ENCODE measurements around the gene CAPN3.

CAPN3 gene

GRCh38 chr15:42419369-42419768 is 60.1 kb downstream of the CAPN3 start:
- DNase-seq (ENCODE audit: low read depth in 1 of 2, low spot score in 1 of 2): no peak
- no peak for TF ChIP-seq CTCF (IDR thresholded peaks at IDR 0.05; ENCODE audit: insufficient read depth, low read length)
- TF ChIP-seq POLR2AphosphoS5 (IDR thresholded peaks at IDR 0.05; ENCODE audit: low read depth): no peak
- no peak for TF ChIP-seq GABPA (IDR thresholded peaks at IDR 0.05; ENCODE audit: low read depth)
- Histone ChIP-seq H3K27ac (replicated peaks) (no peak overlapping the region), H3K4me3 (replicated peaks; ENCODE audit: insufficient read depth, low read length) (no peak overlapping the region), H3K27me3 (ENCODE audit: insufficient read depth, poor library complexity, severe bottlenecking) (no peaks in the 10 kb centered on the region)

- DNase-seq (ENCODE audit: low read depth in 1 of 2, low spot score in 1 of 2): no peak
- H3K27ac ChIP-seq (replicated peaks): no peak overlapping the region
- no peak overlapping the region for H3K4me3 ChIP-seq (replicated peaks; ENCODE audit: insufficient read depth, low read length)
- no peaks in the 10 kb centered on the region for H3K27me3 ChIP-seq (ENCODE audit: insufficient read depth, poor library complexity, severe bottlenecking)
- TF ChIP-seq REST (IDR thresholded peaks at IDR 0.05; ENCODE audit: insufficient replicate concordance, low read depth) (no peak), GABPA (IDR thresholded peaks at IDR 0.05; ENCODE audit: low read depth) (no peak), CTCF (IDR thresholded peaks at IDR 0.05; ENCODE audit: insufficient read depth, low read length) (no peak), SPI1 (IDR thresholded peaks at IDR 0.05; ENCODE audit: borderline replicate concordance, low read depth) (no peak), POLR2AphosphoS5 (IDR thresholded peaks at IDR 0.05; ENCODE audit: low read depth) (no peak)
These were observed 62.1 kb downstream of the CAPN3 start for GRCh38 chr15:42421376-42421775.

GRCh38 chr15:42427429-42428223 is 68.3 kb downstream of the CAPN3 start:
- Histone ChIP-seq H3K27ac (replicated peaks) (no peak overlapping the region), H3K4me3 (replicated peaks; ENCODE audit: insufficient read depth, low read length) (no peak overlapping the region), H3K27me3 (ENCODE audit: insufficient read depth, poor library complexity, severe bottlenecking) (no peaks in the 10 kb centered on the region)
- DNase-seq (ENCODE audit: low read depth in 1 of 2, low spot score in 1 of 2): no peak
- TF ChIP-seq POLR2AphosphoS5 (IDR thresholded peaks at IDR 0.05; ENCODE audit: low read depth): no peak
- no peak for TF ChIP-seq GABPA (IDR thresholded peaks at IDR 0.05; ENCODE audit: low read depth)
- TF ChIP-seq REST (IDR thresholded peaks at IDR 0.05; ENCODE audit: insufficient replicate concordance, low read depth): no peak
- no peak for TF ChIP-seq SPI1 (IDR thresholded peaks at IDR 0.05; ENCODE audit: borderline replicate concordance, low read depth)
- TF ChIP-seq CTCF (IDR thresholded peaks at IDR 0.05; ENCODE audit: insufficient read depth, low read length): no peak

Measured in HL-60 (cell line).